Transverse colon (tissue), 3 donors: ENCODE data around the gene GNLY.

ENCODE experiments used
- CTCF ChIP-seq, 5 experiments: fragments of 200-600 bp in 3 of 5; fragments of 450-650 bp in 2 of 5; sonication (generic) in 3 of 5; IDR thresholded peaks; 1 replicate in 2 of 5; 2 replicates in 3 of 5; pipeline ENCODE4 v1.5.1; 2016 to 2017; ENCODE audit warnings: antibody characterized with exemption in 5 of 5, inconsistent platforms in 3 of 5, mild to moderate bottlenecking in 2 of 5, moderate library complexity in 1 of 5
- POLR2A ChIP-seq: fragments of 450-650 bp; IDR thresholded peaks from one replicate; pipeline ENCODE4 v1.6.1; 2016; ENCODE audit warnings: antibody characterized with exemption, mild to moderate bottlenecking, moderate library complexity

GRCh38 chr2:85652056-85652455 lies 42.1 kb upstream of the GNLY start:
- TF ChIP-seq CTCF (IDR thresholded peaks at IDR 0.05) (no peak), POLR2A (no peak)
